HL-60 (cell line): ENCODE measurements around the gene NPW.

Experiments
- DNase-seq, 2 experiments: peaks; one replicate each; pipeline ENCODE4 v3.0.0-alpha.2; 2010 to 2020; ENCODE audit warnings: low read depth in 1 of 2, low spot score in 1 of 2
- H3K27ac ChIP-seq: fragments of 250-450 bp; sonication (Bioruptor Pico); replicated peaks from 2 replicates; pipeline ENCODE4 v1.5.1; 2020; ENCODE audit warnings: mild to moderate bottlenecking, moderate library complexity
- H3K27me3 ChIP-seq: fragments of 250-450 bp; sonication (Bioruptor Pico); 2 replicates; pipeline ENCODE4 v1.5.1; 2021; ENCODE audit warnings: mild to moderate bottlenecking, moderate library complexity; ENCODE audit not compliant: insufficient read depth, poor library complexity, severe bottlenecking
- H3K4me3 ChIP-seq: replicated peaks from 2 replicates; pipeline ENCODE4 v1.5.1; 2011; ENCODE audit warnings: mild to moderate bottlenecking, control low read depth, low read length; ENCODE audit not compliant: insufficient read depth
- GABPA ChIP-seq: IDR thresholded peaks from 2 replicates; pipeline ENCODE4 v1.6.1; 2012; ENCODE audit warnings: low read depth
- POLR2AphosphoS5 ChIP-seq: IDR thresholded peaks from 2 replicates; pipeline ENCODE4 v1.6.1; 2012; ENCODE audit warnings: low read depth
- REST ChIP-seq: IDR thresholded peaks from 2 replicates; pipeline ENCODE4 v1.6.1; 2012; ENCODE audit warnings: low read depth; ENCODE audit not compliant: insufficient replicate concordance
- SPI1 ChIP-seq: IDR thresholded peaks from 2 replicates; pipeline ENCODE4 v1.6.1; 2012; ENCODE audit warnings: low read depth, mild to moderate bottlenecking, borderline replicate concordance
- TF ChIP-seq, protein P1 (sequence below): IDR thresholded peaks from one replicate; pipeline ENCODE4 v1.5.1; 2011; ENCODE audit warnings: low read length, control low read depth, inconsistent platforms; ENCODE audit not compliant: insufficient read depth

Gene NPW

DNA sequence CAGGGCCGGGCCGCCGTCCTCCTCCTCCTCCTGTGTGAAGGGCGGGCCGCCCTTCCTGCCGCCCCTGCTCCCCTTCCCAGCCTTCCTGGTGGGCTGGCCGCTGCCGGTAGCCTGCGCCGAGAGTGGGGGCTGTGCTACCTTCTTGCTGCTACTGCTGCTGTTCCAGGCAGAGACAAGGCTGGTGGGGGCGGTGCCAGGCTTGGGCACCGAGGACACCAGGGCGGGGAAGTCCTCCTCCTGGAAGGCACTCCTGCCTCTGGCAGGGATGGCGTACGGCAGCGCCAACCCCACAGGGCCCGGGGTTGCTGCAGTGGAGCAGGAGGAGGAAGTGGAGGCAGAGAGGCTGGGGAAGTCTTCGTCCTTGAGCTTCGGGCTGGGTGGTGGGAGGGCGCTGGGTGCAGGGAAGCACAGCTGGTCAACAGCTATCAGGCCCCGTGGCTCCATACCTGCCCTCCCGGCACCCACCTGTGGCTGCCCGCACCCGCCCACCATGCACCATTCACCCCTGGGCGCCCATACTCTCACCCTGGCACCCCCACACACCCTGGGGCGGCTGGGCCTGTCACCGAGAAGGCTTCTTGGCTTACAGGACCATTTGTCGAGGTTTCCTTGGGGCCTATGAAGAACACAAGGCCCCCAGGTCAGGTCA is 19.6 kb upstream of the NPW start:
- no peak overlapping the region for H3K27ac ChIP-seq
- TF ChIP-seq REST (no peak), SPI1 (no peak), POLR2AphosphoS5 (no peak), GABPA (no peak)
- TF ChIP-seq, protein P1, sequence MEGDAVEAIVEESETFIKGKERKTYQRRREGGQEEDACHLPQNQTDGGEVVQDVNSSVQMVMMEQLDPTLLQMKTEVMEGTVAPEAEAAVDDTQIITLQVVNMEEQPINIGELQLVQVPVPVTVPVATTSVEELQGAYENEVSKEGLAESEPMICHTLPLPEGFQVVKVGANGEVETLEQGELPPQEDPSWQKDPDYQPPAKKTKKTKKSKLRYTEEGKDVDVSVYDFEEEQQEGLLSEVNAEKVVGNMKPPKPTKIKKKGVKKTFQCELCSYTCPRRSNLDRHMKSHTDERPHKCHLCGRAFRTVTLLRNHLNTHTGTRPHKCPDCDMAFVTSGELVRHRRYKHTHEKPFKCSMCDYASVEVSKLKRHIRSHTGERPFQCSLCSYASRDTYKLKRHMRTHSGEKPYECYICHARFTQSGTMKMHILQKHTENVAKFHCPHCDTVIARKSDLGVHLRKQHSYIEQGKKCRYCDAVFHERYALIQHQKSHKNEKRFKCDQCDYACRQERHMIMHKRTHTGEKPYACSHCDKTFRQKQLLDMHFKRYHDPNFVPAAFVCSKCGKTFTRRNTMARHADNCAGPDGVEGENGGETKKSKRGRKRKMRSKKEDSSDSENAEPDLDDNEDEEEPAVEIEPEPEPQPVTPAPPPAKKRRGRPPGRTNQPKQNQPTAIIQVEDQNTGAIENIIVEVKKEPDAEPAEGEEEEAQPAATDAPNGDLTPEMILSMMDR = no peak
- no peak overlapping the region for H3K4me3 ChIP-seq
- DNase-seq = no peak
- H3K27me3 ChIP-seq = no peaks in the 10 kb centered on the region

GRCh38 chr16:2001035-2001434 is 18.6 kb upstream of the NPW start:
- Histone ChIP-seq H3K27me3 (no peaks in the 10 kb centered on the region), H3K27ac (no peak overlapping the region)
- TF ChIP-seq POLR2AphosphoS5 (no peak), SPI1 (no peak), REST (no peak), GABPA (no peak)
- TF ChIP-seq, protein P1 = no peak

DNA sequence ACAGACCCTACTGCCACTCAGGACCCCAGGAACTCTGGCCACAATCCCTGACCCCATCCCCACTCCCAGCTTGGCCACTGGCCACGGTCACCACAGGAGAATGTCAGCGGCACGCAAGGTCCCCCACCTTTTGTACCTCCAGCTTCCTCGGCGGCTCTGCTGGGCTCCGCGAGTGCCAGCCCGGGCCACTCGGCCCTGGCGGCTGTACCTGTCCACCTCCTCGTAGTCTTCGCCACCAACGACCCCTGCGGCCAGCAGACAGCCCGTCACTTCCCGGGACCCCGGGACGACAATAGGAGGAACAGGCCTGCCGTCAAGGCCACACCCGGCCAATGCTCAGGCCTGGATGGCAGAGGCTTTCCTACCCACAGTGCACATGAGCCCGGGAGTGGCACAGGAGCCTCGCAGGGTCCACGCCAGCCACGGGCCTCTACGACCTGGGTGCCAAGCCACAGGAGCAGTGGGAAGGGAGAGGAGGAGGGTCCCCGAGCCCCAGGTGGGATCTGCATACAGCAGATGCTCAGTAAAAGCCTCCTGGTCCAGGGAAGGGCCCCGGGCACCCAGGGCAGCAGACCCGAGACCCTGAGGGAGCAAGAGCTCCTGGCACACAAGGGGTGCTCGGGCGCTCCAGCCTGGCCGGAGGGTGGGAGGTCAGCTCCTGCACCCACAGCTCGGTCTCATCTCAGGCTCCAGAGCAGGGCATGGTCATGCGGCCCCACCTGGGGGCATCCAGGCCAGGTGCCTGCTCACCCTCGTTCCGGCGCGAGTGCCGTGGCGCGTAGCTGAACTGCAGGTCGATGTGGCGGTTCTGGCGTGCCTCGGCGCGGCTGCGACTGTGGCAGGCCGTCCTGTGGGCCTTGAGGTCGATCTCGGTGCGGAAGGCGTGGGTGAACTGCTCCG is 17.9 kb upstream of the NPW start:
- no peak overlapping the region for H3K27ac ChIP-seq
- DNase-seq = no peak
- TF ChIP-seq REST (no peak), POLR2AphosphoS5 (no peak), GABPA (no peak), SPI1 (no peak)
- TF ChIP-seq, protein P1 = no peak
- H3K4me3 ChIP-seq = no peak overlapping the region
- H3K27me3 ChIP-seq = no peaks in the 10 kb centered on the region

More at GRCh38 chr16:2001035-2001434, 18.6 kb upstream of the NPW start:
- DNase-seq = no peak
- H3K4me3 ChIP-seq = no peak overlapping the region
